PFSK-1 (cell line): Measurements from ENCODE around the gene ALDH6A1.

Experiments used
- FOXP2 ChIP-seq: optimal IDR thresholded peaks from 2 replicates; pipeline ENCODE3; 2011; ENCODE audit warnings: borderline replicate concordance, control low read depth, inconsistent platforms; ENCODE audit not compliant: insufficient read depth; ENCODE audit errors: extremely low read length, extremely low read depth
- POLR2AphosphoS5 ChIP-seq: IDR thresholded peaks from 2 replicates; pipeline ENCODE4 v1.6.1; 2012; ENCODE audit warnings: low read depth, mild to moderate bottlenecking, control low read depth, low read length, moderate library complexity
- REST ChIP-seq, 2 experiments: IDR thresholded peaks; 2 replicates each; pipeline versions ENCODE4 v1.6.1 to v1.8.0; 2011 to 2012; ENCODE audit warnings: low read depth in 2 of 2, low read length in 2 of 2, control low read depth in 1 of 2, inconsistent platforms in 1 of 2, mild to moderate bottlenecking in 1 of 2, moderate library complexity in 1 of 2; ENCODE audit not compliant: insufficient read depth in 1 of 2
- SIN3A ChIP-seq: IDR thresholded peaks from 2 replicates; pipeline ENCODE4 v1.6.1; 2012; ENCODE audit warnings: mild to moderate bottlenecking, low read length, moderate library complexity, borderline replicate concordance; ENCODE audit not compliant: insufficient read depth
- TAF1 ChIP-seq: IDR thresholded peaks from 2 replicates; pipeline ENCODE4 v1.6.1; 2012; ENCODE audit warnings: low read length, control low read depth, borderline replicate concordance; ENCODE audit not compliant: insufficient read depth

The ALDH6A1 gene

DNA sequence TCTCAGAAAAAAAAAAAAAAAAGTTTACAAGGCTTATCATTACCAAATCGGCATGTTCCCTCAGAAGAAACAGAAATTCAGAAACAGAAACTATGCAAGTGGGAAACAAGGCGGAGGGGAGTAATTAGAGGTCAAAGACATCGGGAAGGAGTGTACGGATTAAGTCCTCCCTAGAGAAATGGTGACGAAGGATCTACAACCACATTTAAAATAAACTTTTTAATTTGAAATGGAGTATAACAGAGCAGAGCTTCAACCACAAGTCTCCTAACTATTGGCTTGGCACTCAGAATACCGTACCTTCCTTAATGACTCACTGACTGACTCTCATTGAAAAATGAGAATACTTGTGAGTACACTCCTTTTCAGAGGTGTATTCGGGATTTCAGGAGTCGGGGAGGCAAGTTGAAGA lies 66.1 kb downstream of the ALDH6A1 start:
- no peak for TF ChIP-seq FOXP2
- no peak for TF ChIP-seq POLR2AphosphoS5
- TF ChIP-seq REST (IDR thresholded peaks at IDR 0.05; ENCODE audit: insufficient read depth in 1 of 2, low read depth in 2 of 2, low read length in 2 of 2), result no peak
- no peak for TF ChIP-seq TAF1
- no peak for TF ChIP-seq SIN3A

GRCh38 chr14:74015963-74016362 lies 68.3 kb downstream of the ALDH6A1 start:
- TF ChIP-seq REST (IDR thresholded peaks at IDR 0.05; ENCODE audit: insufficient read depth in 1 of 2, low read depth in 2 of 2, low read length in 2 of 2) (no peak), POLR2AphosphoS5 (no peak), TAF1 (no peak), FOXP2 (no peak), SIN3A (no peak)

DNA sequence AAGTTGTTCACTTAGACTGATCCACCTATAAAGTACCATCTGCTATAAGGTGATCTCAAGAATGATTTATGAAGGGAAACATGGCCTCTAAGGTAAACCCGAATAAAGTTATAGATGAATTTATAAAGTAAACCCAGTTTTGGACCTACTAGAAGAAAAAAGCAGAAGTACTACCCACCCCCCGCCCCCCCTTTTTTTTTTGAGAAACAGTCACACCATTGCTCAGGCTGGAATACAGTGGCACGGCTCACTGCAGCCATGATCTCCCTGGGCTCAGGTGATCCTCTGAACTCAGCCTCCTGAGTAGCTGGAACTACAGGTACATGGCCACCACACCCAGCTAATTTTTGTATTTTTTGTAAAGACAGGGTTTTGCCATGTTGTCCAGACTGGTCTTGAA lies 69.1 kb downstream of the ALDH6A1 start:
- no peak for TF ChIP-seq TAF1
- TF ChIP-seq FOXP2, result no peak
- no peak for TF ChIP-seq POLR2AphosphoS5
- TF ChIP-seq SIN3A, result no peak
- TF ChIP-seq REST (IDR thresholded peaks at IDR 0.05; ENCODE audit: insufficient read depth in 1 of 2, low read depth in 2 of 2, low read length in 2 of 2), result no peak

- no peak for TF ChIP-seq FOXP2
- TF ChIP-seq SIN3A, result no peak
- no peak for TF ChIP-seq REST (IDR thresholded peaks at IDR 0.05; ENCODE audit: insufficient read depth in 1 of 2, low read depth in 2 of 2, low read length in 2 of 2)
- no peak for TF ChIP-seq TAF1
- no peak for TF ChIP-seq POLR2AphosphoS5
These were observed 70.0 kb downstream of the ALDH6A1 start for GRCh38 chr14:74014299-74014698.
